Right cardiac atrium (tissue), 5 donors: ENCODE results near the gene PCIF1. TPM values are rescaled to one million over a fixed set of nuclear protein-coding genes. Genes with fewer than 3 reads are reported as not detected.
A peak's percentile ranks its signal among the peaks of the same experiment; 100 is the strongest.

Source experiments
- ATAC-seq, 2 donors: fragments of 200-7000 bp; cut with Tn5 transposase; one replicate each; pipeline versions ENCODE4 v1.8.0 to v1.9.1; 2020; ENCODE audit warnings: moderate library complexity in 2 of 2, mild to moderate bottlenecking in 1 of 2
- DNase-seq, 3 donors: peaks; one replicate each; pipeline ENCODE4 v3.0.0-alpha.2; 2020
- H3K27ac ChIP-seq: one replicate; pipeline ENCODE4 v1.5.1; 2013; ENCODE audit warnings: mild to moderate bottlenecking, low read length, control low read depth, moderate library complexity
- H3K27me3 ChIP-seq: one replicate; pipeline ENCODE4 v1.6.1; 2013; ENCODE audit not compliant: control insufficient read depth, insufficient read depth
- H3K4me1 ChIP-seq: one replicate; pipeline ENCODE4 v1.6.1; 2013; ENCODE audit warnings: low read length; ENCODE audit not compliant: control insufficient read depth, insufficient read depth
- H3K4me3 ChIP-seq: one replicate; pipeline ENCODE4 v1.5.1; 2013; ENCODE audit warnings: low read length, control low read depth
- H3K9me3 ChIP-seq: one replicate; pipeline ENCODE4 v1.6.1; 2013; ENCODE audit warnings: low read length; ENCODE audit not compliant: control insufficient read depth
- WGBS: extraction: QIAGEN DNeasy Blood & Tissue Kit; methylation state at CpG from one replicate; pipeline ENCODE4 v1.1.7; 2013; 5-methylcytosine and 5-hydroxymethylcytosine counted together
- intact Hi-C, 4 donors: fragments of 100-400 bp; cut with DNase I; formaldehyde crosslinking; loops; one replicate each; pipeline versions ENCODE4 v1.11.0 to v1.14.0; 2022 to 2023
- polyA plus RNA-seq: library from polyadenylated mRNA; stranded (reverse); fragments of 200-250 nt; gene quantifications from one replicate; pipeline ENCODE4 v1.2.3, GENCODE V29; 2013
- total RNA-seq, 4 donors: library from RNA; stranded (reverse); fragmentation: NEBNext Ultra II Directional; extraction: Animal tissue kit (Norgen Biotek cat#: 25700); gene quantifications; one replicate each; pipeline ENCODE4 v1.2.1, GENCODE V29; 2021
- donor health status: healthy with polysubstance abuse.
- donor health status: DM: no; HTN: yes; CAD: no.
- donor health status: DM: no; HTN: no; CAD: no.
- donor health status: DM: no; HTN: yes; CAD: no; lungs with severe emphysema.
- donor health status: DM: yes; HTN: yes; CAD: no.

PCIF1 gene
- total and polyA plus RNA-seq, 5 donors = 22.2 to 31.8 (median 29.1) TPM

DNA sequence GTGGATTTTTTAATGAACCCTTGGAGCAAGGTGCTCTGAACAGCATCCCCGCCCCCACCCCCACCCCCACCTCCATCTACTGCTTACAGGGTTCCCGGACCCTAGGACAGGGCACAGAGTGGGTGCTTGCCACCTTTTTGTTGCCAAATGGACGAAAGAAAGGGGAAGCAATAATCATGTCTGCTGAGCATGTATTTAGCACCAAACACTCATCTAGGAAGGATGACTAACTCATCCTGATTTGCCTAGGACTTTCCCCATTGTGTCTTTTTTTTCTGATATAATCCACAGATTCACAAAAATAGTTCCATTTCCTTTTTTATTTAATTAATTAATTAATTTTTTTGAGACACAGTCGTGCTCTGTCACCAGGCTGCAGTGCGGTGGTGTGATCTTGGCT, 21.4 kb upstream of the PCIF1 start:
- Histone ChIP-seq H3K27ac (no peak overlapping the region), H3K4me3 (no peak overlapping the region), H3K4me1 (peaks cover 4% of the 10 kb centered on the region), H3K9me3 (no peaks in the 10 kb centered on the region), H3K27me3 (no peaks in the 10 kb centered on the region)
- 46% methylated on average over 5 of the region's 5 CpGs for WGBS
- intact Hi-C loops = no loop called here
- ATAC-seq = no peak
- DNase-seq = no peak

DNA sequence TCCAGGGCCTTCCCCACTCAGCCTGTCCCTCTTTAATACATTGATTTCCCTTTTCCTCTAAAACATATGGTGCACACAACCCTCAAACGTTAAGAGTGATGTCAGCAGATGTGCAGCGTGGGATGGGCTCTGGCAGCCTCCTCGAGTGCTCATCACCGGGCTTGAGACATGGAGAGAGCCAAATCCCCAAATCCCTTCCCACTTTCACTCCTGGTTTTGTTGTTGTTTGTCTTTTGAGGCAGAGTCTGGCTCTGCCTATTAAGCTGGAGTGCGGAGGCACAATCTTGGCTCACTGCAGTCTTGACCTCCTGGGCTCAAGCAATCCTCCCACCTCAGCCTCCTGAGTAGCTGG, 16.7 kb upstream of the PCIF1 start:
- no peak for ATAC-seq
- WGBS = 47% methylated on average over 5 of the region's 5 CpGs
- peak in 1 of 3 donors; percentile 69 for DNase-seq

DNA sequence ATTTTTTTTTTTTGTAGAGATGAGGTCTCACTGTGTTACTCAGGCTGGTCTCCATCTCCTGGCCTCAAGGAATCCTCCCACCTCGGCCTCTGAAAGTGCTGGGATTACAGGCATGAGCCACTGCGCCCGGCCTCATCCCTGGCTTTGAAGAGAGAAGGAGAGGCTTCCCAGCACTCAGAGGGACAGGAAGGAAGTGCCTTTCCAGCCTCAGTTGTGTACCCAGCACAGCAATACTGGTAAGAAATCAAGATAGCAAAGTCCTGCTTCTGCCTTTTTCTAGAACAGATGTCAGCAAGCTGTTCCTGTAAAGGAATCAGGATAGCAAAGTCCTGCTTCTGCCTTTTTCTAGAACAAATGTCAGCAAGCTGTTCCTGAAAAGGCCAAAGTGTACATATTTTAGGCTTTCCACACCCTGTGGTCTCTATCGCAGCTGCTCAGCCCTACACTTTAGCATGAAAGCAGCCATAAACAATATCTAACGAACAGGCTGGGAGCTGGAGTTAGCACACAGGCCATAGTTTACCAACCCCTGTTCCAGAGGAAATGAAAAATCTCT, 16.2 kb upstream of the PCIF1 start:
- Histone ChIP-seq H3K27ac (peak overlapping the region; percentile 61), H3K9me3 (no peaks in the 10 kb centered on the region), H3K4me3 (no peak overlapping the region), H3K4me1 (no peaks in the 10 kb centered on the region), H3K27me3 (no peaks in the 10 kb centered on the region)
- 42% methylated on average over 5 of the region's 5 CpGs for WGBS
- DNase-seq (peak in 1 of 3 donors; percentile 60), ATAC-seq (peak; percentile 4 to 40)
- intact Hi-C loops = no loop called here

More for the DNA sequence above, 16.7 kb upstream of the PCIF1 start:
- Histone ChIP-seq H3K27me3 (no peaks in the 10 kb centered on the region), H3K4me1 (no peaks in the 10 kb centered on the region), H3K4me3 (no peak overlapping the region), H3K27ac (no peak overlapping the region), H3K9me3 (no peaks in the 10 kb centered on the region)
- intact Hi-C loops = no loop called here

DNA sequence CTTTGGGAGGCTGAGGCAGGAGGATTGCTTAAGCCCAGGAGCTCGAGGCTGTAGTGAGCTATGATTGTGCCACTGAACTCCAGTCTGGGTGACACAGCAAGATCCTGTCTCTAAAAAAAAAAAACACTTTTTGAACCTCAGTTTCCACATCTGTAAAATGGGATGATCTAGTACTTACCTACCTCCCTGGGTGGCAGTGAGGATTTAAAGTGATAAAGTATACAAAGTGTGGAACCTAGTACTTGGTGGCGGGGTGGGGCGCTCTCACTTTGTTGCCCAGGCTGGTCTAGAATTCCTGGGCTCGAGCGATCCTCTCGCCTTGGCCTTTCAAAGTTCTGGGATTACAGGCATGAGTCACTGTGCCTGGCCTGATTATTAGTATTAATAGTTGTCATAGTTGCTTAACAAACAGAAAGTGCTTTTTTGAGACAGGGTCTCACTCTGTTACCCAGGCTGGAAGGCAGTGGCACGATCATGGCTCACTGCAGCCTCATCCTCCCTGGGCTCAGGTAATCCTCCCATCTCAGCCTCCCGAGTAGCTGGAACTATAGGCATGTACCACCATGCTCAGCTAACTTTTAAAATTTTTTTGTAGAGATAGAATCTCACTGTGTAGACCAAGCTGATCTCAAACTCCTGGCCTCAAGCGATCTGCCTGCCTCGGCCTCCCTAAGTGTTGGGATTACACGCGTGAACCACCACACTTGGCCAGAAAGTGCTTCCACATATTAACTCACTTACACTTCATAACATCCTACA, 15.5 kb upstream of the PCIF1 start:
- 88% methylated on average over 12 of the region's 12 CpGs for WGBS
- Histone ChIP-seq H3K9me3 (no peaks in the 10 kb centered on the region), H3K27ac (peak overlapping the region; percentile 61), H3K4me1 (no peaks in the 10 kb centered on the region), H3K27me3 (no peaks in the 10 kb centered on the region), H3K4me3 (no peak overlapping the region)
- no peak for ATAC-seq
- DNase-seq = peak in 2 of 3 donors; percentile 46 to 56
- intact Hi-C loops = no loop called here

DNA sequence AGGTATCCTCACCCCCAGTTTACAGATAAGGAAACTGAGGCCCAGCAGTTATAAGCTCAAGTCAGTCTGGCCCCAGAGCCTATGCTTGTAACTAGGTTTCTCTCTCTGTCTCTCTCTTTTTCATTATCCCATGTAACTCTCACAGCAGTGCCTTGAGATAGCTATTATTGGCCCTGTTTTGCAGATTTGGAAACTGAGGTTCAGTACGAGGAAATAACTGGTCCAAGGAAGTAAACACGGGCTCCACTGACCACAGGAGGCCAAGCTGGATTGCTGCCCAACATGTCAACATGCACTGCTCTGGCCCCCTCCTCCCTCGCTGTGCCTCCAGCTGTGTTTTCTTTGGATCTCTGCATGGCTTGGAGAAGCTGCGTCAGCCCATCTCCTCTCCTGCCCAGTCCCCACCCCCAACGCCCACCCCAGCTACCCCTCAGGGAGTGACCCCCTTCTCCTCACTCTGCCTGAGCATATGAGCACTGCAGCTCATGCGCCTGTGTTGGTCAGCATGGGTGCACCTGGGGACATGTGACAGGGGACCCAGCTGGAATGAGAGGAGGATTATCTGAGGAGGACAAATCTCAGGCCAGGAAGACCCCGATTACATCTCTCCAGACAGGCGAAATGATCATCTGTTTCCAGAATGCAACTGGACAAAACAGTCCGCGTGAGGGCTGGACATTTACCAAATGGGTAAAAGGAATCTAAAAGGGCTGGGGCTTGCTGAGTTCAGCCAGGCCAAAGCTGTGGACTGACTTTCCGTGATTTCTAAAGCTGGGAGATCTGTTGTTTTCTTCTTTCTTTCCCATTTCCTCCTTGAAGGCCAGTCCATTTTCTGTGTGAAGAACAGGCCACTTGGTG, 14.7 kb upstream of the PCIF1 start:
- Histone ChIP-seq H3K4me1 (no peaks in the 10 kb centered on the region), H3K27me3 (no peaks in the 10 kb centered on the region), H3K9me3 (no peaks in the 10 kb centered on the region), H3K27ac (peak overlapping the region; percentile 78), H3K4me3 (no peak overlapping the region)
- peak; percentile 70 to 78 for ATAC-seq
- WGBS = 36% methylated on average over 11 of the region's 11 CpGs
- intact Hi-C loops = no loop called here
- peak; percentile 83 to 93 (median 90) for DNase-seq

GRCh38 chr20:45920462-45921336, 13.8 kb upstream of the PCIF1 start:
- Histone ChIP-seq H3K27ac (peak overlapping the region; percentile 78), H3K9me3 (no peaks in the 10 kb centered on the region), H3K4me3 (no peak overlapping the region), H3K4me1 (no peaks in the 10 kb centered on the region), H3K27me3 (no peaks in the 10 kb centered on the region)
- intact Hi-C loops = no loop called here
- DNase-seq (peak in 1 of 3 donors; percentile 22), ATAC-seq (no peak)
- WGBS = 71% methylated on average over 9 of the region's 9 CpGs

GRCh38 chr20:45921337-45922189, 12.9 kb upstream of the PCIF1 start:
- no peaks in the 10 kb centered on the region for H3K27me3 ChIP-seq
- ATAC-seq (no peak), DNase-seq (peak in 1 of 3 donors; percentile 46)
- H3K4me3 ChIP-seq = no peak overlapping the region
- no peaks in the 10 kb centered on the region for H3K9me3 ChIP-seq
- whole genome bisulfite sequencing = 85% methylated on average over 11 of the region's 11 CpGs
- intact Hi-C loops = no loop called here
- no peak overlapping the region for H3K27ac ChIP-seq
- no peaks in the 10 kb centered on the region for H3K4me1 ChIP-seq

GRCh38 chr20:45924391-45925261, 9.9 kb upstream of the PCIF1 start:
- intact Hi-C loops = no loop called here
- Histone ChIP-seq H3K27ac (peak overlapping the region; percentile 86), H3K27me3 (no peaks in the 10 kb centered on the region), H3K4me1 (no peaks in the 10 kb centered on the region), H3K9me3 (no peaks in the 10 kb centered on the region), H3K4me3 (no peak overlapping the region)
- WGBS = 39% methylated on average over 21 of the region's 21 CpGs
- peak in 1 of 3 donors; percentile 56 for DNase-seq
- ATAC-seq = peak; percentile 51

- no peaks in the 10 kb centered on the region for H3K9me3 ChIP-seq
- 62% methylated on average over 9 of the region's 9 CpGs for WGBS
- H3K4me3 ChIP-seq = no peak overlapping the region
- H3K27me3 ChIP-seq = no peaks in the 10 kb centered on the region
- no peak overlapping the region for H3K27ac ChIP-seq
- intact Hi-C loops = no loop called here
- no peak for DNase-seq
- no peak for ATAC-seq
- H3K4me1 ChIP-seq = no peaks in the 10 kb centered on the region
These were observed 8.5 kb upstream of the PCIF1 start for GRCh38 chr20:45925821-45926506.
